ENCODE measurements around the gene ASIC1. TPM values are rescaled to one million over a fixed set of nuclear protein-coding genes. Genes with fewer than 3 reads are reported as not detected.
A peak's percentile ranks its signal among the peaks of the same experiment; 100 is the strongest.

Gene ASIC1
- total and polyA plus RNA-seq, 2 of the 13 experiments (the other 11 are each of a cell fraction or from before 2014, with no cell fraction given), result 0.44 to 1.5 TPM

DNA sequence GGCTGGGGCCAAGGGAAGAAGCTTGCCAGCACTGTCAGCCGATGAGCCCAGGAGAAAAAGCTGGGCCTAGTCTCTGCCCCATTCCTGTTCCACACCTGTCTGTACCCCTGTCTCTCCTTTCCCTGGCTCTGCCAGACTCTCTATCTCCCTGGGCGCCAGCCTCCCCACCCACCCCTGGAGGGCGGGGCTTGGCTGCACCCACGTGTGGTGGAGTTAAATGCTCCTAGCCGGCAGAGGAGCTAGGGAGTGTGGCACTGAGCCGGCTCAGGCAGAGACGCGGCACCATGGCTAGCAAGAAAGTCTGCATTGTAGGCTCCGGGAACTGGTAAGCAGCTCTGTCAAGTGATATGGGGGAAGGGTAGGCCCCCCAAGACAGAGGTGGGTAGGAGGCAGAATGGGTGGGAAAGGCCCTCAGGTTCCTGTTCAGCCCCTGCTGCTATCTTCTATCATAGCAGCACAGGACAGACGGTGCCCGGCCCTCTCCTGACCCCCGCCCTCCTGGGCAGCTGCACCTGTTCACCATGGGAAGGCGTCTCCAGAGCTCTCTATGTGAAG is 46.4 kb downstream of the ASIC1 start, which contains the start of gene GPD1 (continued):
- TF ChIP-seq, protein P1, sequence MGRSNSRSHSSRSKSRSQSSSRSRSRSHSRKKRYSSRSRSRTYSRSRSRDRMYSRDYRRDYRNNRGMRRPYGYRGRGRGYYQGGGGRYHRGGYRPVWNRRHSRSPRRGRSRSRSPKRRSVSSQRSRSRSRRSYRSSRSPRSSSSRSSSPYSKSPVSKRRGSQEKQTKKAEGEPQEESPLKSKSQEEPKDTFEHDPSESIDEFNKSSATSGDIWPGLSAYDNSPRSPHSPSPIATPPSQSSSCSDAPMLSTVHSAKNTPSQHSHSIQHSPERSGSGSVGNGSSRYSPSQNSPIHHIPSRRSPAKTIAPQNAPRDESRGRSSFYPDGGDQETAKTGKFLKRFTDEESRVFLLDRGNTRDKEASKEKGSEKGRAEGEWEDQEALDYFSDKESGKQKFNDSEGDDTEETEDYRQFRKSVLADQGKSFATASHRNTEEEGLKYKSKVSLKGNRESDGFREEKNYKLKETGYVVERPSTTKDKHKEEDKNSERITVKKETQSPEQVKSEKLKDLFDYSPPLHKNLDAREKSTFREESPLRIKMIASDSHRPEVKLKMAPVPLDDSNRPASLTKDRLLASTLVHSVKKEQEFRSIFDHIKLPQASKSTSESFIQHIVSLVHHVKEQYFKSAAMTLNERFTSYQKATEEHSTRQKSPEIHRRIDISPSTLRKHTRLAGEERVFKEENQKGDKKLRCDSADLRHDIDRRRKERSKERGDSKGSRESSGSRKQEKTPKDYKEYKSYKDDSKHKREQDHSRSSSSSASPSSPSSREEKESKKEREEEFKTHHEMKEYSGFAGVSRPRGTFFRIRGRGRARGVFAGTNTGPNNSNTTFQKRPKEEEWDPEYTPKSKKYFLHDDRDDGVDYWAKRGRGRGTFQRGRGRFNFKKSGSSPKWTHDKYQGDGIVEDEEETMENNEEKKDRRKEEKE (IDR thresholded peaks at IDR 0.05), result no peak
- TF ChIP-seq RBM22 (optimal IDR thresholded peaks at IDR 0.05; ENCODE audit: low read length) (no peak), PHF8 (CRISPR knock-in tag; IDR thresholded peaks at IDR 0.05) (peak; percentile 25; the same call in 1 of the 2 replicates), NFE2 (CRISPR knock-in tag; IDR thresholded peaks at IDR 0.05) (no peak), AGO2 (optimal IDR thresholded peaks at IDR 0.05; ENCODE audit: low read depth, low read length) (peak; percentile 81), MAZ (IDR thresholded peaks at IDR 0.05; ENCODE audit: borderline replicate concordance, low read depth, low read length) (peak; percentile 46; the same call in 1 of the 2 replicates), MAZ (CRISPR knock-in tag; IDR thresholded peaks at IDR 0.05; ENCODE audit: low read depth) (no peak), ZNF737 (CRISPR knock-in tag; IDR thresholded peaks at IDR 0.05; ENCODE audit: borderline replicate concordance) (no peak), ZSCAN20 (CRISPR knock-in tag; IDR thresholded peaks at IDR 0.05; ENCODE audit: borderline replicate concordance) (no peak), MBNL3 (CRISPR knock-in tag; conservative IDR thresholded peaks at IDR 0.05) (no peak), ZNF547 (CRISPR knock-in tag; IDR thresholded peaks at IDR 0.05) (no peak), ZFX (CRISPR knock-in tag; IDR thresholded peaks at IDR 0.05; ENCODE audit: low read depth) (peak; percentile 35), SALL2 (CRISPR knock-in tag; IDR thresholded peaks at IDR 0.05) (0 out of 2 replicates have a peak, but pooled peaks have one; percentile 42), ZBTB20 (CRISPR knock-in tag; IDR thresholded peaks at IDR 0.05; ENCODE audit: borderline replicate concordance, low read depth) (peak; percentile 67; the same call in 1 of the 2 replicates)
- TF ChIP-seq, protein P2, sequence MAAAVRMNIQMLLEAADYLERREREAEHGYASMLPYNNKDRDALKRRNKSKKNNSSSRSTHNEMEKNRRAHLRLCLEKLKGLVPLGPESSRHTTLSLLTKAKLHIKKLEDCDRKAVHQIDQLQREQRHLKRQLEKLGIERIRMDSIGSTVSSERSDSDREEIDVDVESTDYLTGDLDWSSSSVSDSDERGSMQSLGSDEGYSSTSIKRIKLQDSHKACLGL (CRISPR knock-in tag; IDR thresholded peaks at IDR 0.05), result peak; percentile 86; the same call in 1 of the 2 replicates
- TF ChIP-seq, protein P3, sequence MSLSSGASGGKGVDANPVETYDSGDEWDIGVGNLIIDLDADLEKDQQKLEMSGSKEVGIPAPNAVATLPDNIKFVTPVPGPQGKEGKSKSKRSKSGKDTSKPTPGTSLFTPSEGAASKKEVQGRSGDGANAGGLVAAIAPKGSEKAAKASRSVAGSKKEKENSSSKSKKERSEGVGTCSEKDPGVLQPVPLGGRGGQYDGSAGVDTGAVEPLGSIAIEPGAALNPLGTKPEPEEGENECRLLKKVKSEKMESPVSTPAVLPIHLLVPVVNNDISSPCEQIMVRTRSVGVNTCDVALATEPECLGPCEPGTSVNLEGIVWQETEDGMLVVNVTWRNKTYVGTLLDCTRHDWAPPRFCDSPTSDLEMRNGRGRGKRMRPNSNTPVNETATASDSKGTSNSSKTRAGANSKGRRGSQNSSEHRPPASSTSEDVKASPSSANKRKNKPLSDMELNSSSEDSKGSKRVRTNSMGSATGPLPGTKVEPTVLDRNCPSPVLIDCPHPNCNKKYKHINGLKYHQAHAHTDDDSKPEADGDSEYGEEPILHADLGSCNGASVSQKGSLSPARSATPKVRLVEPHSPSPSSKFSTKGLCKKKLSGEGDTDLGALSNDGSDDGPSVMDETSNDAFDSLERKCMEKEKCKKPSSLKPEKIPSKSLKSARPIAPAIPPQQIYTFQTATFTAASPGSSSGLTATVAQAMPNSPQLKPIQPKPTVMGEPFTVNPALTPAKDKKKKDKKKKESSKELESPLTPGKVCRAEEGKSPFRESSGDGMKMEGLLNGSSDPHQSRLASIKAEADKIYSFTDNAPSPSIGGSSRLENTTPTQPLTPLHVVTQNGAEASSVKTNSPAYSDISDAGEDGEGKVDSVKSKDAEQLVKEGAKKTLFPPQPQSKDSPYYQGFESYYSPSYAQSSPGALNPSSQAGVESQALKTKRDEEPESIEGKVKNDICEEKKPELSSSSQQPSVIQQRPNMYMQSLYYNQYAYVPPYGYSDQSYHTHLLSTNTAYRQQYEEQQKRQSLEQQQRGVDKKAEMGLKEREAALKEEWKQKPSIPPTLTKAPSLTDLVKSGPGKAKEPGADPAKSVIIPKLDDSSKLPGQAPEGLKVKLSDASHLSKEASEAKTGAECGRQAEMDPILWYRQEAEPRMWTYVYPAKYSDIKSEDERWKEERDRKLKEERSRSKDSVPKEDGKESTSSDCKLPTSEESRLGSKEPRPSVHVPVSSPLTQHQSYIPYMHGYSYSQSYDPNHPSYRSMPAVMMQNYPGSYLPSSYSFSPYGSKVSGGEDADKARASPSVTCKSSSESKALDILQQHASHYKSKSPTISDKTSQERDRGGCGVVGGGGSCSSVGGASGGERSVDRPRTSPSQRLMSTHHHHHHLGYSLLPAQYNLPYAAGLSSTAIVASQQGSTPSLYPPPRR (CRISPR knock-in tag; IDR thresholded peaks at IDR 0.05; ENCODE audit: borderline replicate concordance), result no peak
- TF ChIP-seq, protein P4, sequence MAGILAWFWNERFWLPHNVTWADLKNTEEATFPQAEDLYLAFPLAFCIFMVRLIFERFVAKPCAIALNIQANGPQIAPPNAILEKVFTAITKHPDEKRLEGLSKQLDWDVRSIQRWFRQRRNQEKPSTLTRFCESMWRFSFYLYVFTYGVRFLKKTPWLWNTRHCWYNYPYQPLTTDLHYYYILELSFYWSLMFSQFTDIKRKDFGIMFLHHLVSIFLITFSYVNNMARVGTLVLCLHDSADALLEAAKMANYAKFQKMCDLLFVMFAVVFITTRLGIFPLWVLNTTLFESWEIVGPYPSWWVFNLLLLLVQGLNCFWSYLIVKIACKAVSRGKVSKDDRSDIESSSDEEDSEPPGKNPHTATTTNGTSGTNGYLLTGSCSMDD (CRISPR knock-in tag; IDR thresholded peaks at IDR 0.05), result no peak
- TF ChIP-seq, protein P5, sequence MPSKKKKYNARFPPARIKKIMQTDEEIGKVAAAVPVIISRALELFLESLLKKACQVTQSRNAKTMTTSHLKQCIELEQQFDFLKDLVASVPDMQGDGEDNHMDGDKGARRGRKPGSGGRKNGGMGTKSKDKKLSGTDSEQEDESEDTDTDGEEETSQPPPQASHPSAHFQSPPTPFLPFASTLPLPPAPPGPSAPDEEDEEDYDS (CRISPR knock-in tag; IDR thresholded peaks at IDR 0.05), result peak; percentile 82

Data from HepG2 (cell line).